Activated naive CD4-positive, alpha-beta T cell treated with anti-CD3 and anti-CD28 coated beads, Interleukin-2, amount 10 ng/mL, durations not matched to agents 7 days and 5 days (primary cell): ENCODE measurements around the gene PCYT1A.
"Not testable (repeated sequence)": the region's sequence is repeated elsewhere in the genome, so short reads cannot be mapped to it uniquely, and the experiment has no call there.

Experiments
- CTCF ChIA-PET: fragments of 350-600 bp; sonication (Branson Sonifier 250); formaldehyde crosslinking; loops from one replicate; lab custom pipeline; 2021; ENCODE audit warnings: antibody characterized with exemption; lab: Charles Lee
- DNase-seq: peaks from one replicate; pipeline ENCODE4 v3.0.0-alpha.2; 2020
- H3K27ac Mint-ChIP-seq: one replicate; pipeline ENCODE4 v1.8.0; 2021; ENCODE audit warnings: mild to moderate bottlenecking, moderate library complexity, mixed read lengths
- H3K27me3 Mint-ChIP-seq: one replicate; pipeline ENCODE4 v1.8.0; 2021; ENCODE audit warnings: mild to moderate bottlenecking, mixed read lengths
- H3K36me3 Mint-ChIP-seq: one replicate; pipeline ENCODE4 v1.8.0; 2021; ENCODE audit warnings: mixed read lengths
- H3K4me1 Mint-ChIP-seq: one replicate; pipeline ENCODE4 v1.8.0; 2021; ENCODE audit warnings: mixed read lengths
- H3K4me3 Mint-ChIP-seq: one replicate; pipeline ENCODE4 v1.8.0; 2021; ENCODE audit warnings: mild to moderate bottlenecking, moderate library complexity, mixed read lengths
- H3K9me3 Mint-ChIP-seq: one replicate; pipeline ENCODE4 v1.8.0; 2021; ENCODE audit warnings: mixed read lengths

Gene PCYT1A

DNA sequence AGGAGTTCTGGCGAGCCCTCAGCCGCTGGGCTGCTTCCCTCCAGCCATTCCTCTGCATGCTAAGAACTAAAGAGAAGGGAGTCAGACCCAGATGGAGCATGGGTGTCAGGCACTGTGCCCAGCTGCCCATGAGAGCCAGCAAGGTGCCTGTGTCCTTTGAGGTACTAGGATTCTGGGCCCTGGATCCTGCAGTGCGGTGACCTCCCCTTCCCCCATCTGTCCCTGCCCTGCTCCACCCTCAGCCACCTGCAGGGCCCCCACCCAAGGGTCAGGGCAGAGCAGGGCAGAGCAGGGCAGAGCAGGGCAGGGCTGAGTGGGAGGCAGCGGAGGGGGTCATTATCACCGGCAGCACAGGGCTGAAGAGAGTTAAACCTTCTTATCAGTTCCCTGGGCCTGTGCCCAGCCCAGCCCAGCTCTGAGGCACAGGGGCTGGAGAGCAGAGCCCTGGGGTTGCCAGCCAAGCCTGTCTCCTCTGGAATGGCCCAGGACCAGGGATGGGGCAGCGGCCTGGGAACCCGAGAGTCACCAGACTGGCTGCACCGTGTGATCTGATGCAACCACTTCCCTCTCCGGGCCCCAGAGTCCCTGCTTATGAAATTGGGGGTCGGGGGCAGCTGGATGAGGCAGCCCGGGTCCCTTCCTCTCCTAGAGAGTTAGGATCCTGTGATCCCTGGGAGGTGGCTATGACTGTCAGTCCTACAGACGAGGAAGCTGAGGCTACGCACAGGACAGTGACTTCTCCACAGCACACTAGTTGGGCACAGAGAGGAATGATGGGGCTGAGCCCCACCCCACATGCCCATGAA lies 93.6 kb downstream of the PCYT1A start:
- Mint-ChIP-seq H3K4me3 (no peak overlapping the region), H3K4me1 (peaks cover 54% of the 10 kb centered on the region), H3K9me3 (no peaks in the 10 kb centered on the region), H3K36me3 (no peaks in the 10 kb centered on the region), H3K27ac (peak overlapping the region; percentile 92), H3K27me3 (no peaks in the 10 kb centered on the region)
- CTCF ChIA-PET = interaction anchor here (1.0 to 15.6 kb wide), 6 partner anchors 13 to 122 kb away, joined by 4 to 293 read pairs (median 5); no protein-coding TSS in a partner anchor
- DNase-seq = no peak

DNA sequence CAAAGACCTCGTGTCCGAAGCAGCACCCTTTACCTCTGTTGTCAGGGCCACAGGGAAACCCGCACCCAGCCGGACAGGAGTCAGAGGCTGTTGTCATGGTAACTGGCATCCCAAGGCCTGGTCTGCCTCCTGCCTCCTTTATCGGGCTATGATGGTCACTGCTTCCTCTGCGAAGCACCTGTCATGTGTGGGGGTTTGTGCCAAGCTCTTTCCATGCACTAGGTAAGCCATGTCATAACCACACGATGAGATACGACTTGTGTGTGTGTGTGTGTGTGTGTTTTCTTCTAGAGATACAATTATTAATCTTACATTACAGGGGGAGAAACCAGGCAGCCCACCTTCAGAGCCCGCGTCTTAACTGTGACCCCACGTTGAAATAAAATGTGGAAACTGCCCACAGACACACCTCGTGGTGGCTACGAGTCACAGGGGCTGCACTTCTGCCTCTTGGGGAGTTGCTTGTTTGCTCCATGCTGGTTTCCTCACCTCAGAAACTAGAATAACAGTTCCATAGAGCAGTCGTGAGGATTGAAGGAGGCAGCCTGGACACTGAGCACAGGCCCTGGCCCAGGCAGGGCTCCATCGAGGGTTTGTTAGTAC lies 94.3 kb downstream of the PCYT1A start:
- H3K4me3 Mint-ChIP-seq = no peak overlapping the region
- CTCF ChIA-PET = interaction anchor here (1.0 to 15.6 kb wide), 3 partner anchors 12 to 121 kb away, joined by 5 to 293 read pairs (median 5); no protein-coding TSS in a partner anchor
- no peaks in the 10 kb centered on the region for H3K9me3 Mint-ChIP-seq
- DNase-seq = no peak
- H3K27ac Mint-ChIP-seq = peak overlapping the region; percentile 92
- H3K27me3 Mint-ChIP-seq = no peaks in the 10 kb centered on the region
- peaks cover 56% of the 10 kb centered on the region for H3K4me1 Mint-ChIP-seq
- H3K36me3 Mint-ChIP-seq = no peaks in the 10 kb centered on the region

DNA sequence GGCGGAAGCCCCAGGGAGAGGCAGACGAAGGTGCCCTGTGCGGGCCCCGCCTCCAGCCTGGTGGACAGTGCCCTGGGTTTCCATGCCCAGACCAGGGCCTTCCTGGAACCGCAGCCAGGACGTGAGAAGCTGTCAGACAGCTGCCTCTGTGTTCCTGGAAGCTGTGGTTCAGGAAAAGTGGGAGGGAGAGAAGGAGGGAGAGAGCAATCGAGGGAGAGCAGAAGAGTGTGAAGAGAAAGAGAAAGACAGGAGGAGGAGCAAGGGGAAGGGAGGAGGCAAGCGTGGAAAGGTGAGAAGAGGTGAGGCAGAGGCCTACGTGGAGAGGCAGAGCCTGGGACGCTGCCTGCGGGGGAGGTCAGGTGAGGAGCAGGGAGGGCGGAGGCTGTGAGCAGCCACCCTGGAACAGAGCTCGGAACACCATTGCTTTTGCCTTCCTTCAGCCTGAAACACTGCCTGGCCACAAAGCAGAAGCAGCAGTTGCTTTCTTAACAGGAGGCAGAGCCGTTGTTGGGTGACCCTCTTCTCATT lies 94.9 kb downstream of the PCYT1A start:
- H3K4me1 Mint-ChIP-seq = peaks cover 58% of the 10 kb centered on the region
- no peaks in the 10 kb centered on the region for H3K9me3 Mint-ChIP-seq
- DNase-seq = no peak
- H3K4me3 Mint-ChIP-seq = no peak overlapping the region
- H3K36me3 Mint-ChIP-seq = no peaks in the 10 kb centered on the region
- CTCF ChIA-PET = interaction anchor here (1.0 to 15.6 kb wide), 3 partner anchors 11 to 120 kb away, joined by 8 to 293 read pairs (median 13); no protein-coding TSS in a partner anchor
- H3K27ac Mint-ChIP-seq = peak overlapping the region; percentile 92
- H3K27me3 Mint-ChIP-seq = no peaks in the 10 kb centered on the region

DNA sequence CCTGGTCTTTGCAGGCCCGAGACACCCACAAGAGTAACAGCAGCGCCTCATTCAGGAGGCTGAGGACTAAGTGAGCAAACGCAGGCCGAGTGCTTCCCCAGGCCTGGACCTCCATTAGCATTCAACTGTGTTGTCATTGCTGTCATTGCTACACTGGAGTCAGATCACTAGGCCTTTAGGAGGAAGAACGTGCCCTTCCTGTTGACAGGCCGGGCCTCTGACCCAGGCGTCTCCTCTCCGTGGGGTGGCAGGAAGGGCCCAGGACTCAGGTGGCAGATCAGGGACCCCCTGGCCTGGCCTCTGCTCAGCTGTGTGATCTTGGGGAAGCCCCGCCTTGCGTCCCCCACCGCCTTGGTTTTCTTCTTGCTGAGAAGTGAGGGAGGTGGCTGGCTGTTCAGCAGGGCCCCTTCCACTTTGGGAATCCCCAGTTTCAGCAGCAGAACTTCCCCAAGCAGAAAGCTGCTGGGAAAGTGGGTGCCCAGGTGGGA lies 95.4 kb downstream of the PCYT1A start:
- Mint-ChIP-seq H3K27ac (peak overlapping the region; percentile 92), H3K9me3 (no peaks in the 10 kb centered on the region), H3K4me3 (no peak overlapping the region), H3K36me3 (no peaks in the 10 kb centered on the region), H3K4me1 (peaks cover 60% of the 10 kb centered on the region), H3K27me3 (no peaks in the 10 kb centered on the region)
- peak; percentile 57 for DNase-seq
- CTCF ChIA-PET = interaction anchor here (1.0 to 15.6 kb wide), 3 partner anchors 10 to 120 kb away, joined by 8 to 293 read pairs (median 13); no protein-coding TSS in a partner anchor

DNA sequence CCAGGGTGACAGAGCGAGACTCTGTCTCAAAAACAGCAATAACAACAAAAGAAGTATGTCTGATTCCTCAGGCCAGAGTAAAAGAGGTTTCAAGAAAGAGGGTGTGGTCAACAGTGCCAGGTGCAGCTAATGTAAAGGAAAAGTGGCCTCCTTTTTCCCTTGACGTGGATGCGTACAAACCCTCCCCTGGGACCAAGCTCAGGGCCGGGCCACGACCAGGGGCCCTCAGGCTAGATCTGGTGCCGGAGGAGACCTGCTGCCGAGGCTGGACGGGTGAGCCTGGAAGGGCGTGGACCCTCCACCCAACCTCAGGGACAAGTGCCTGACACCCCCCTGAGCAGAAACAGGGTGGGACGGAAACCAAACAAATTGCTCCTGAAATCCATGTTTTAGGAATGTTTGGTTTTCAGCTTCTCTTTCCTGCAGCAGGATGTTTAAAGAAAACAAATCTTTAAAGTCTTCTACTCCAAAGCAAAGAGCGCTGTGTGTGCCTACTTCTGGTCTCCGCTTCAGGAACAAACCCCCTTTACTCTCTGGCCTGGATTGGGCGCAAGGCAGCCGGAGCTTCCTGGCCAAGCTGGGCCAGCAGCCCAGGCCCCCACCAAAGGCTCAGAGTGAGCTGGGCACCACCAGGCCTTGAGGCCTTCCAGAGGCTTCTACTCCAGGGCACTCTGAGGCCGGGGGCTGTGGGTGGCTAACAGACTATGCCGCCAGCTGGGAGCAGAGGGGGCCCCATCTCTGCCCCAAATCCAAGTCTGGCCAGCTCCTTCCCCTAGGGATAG lies 97.8 kb downstream of the PCYT1A start:
- DNase-seq = no peak
- CTCF ChIA-PET = interaction anchor here (1.3 kb wide), 1 partner anchor 116 kb away, joined by 10 read pairs; no protein-coding TSS in a partner anchor

DNA sequence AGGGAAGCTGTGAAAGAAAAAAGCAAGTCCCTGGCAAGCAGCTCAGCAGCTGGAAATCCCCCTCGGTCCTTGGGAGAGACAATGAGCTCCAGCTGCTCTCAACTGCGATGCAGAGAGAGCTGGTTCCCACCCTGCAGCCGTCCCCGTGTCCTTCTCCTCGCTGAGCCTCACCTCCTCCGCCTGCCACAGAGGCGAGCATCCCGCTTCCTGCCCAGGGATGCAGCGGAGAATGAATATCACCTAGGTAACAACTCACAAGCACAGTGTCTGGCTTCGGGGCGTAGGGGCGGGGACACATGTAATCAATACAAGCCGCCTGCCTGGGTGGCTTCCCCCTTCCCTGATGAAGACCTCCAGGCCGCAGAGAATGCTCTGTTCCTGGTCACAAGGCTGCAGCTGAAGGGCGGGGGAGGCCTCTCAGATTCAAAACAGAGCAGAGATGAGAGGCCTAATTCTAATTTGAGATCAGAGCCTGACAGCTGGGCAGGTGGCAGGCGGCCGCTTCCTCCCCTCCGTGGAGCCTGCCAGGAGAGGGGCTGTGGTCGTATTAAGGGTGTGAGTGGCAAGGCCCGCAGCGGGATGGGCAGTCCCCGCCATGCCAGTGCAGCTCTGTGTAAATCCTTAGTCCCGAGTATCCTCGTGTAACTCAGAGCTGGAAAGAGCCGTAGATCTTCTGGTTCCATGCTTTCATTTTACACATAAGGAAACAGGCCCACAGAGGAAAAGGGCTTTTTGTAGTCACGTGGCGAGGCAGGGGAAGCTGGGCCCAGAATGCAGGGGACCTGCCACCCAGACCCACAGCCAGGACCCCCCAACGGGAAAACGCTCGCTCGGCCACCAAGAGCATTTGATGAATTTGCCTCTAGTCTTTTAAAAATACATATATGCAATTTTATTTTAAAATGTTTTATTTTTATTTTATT lies 100.6 kb downstream of the PCYT1A start:
- DNase-seq = no peak
- H3K9me3 Mint-ChIP-seq = no peaks in the 10 kb centered on the region
- H3K27ac Mint-ChIP-seq = peak overlapping the region; percentile 81
- no peaks in the 10 kb centered on the region for H3K27me3 Mint-ChIP-seq
- CTCF ChIA-PET = interaction anchor here (0.8 to 1.0 kb wide), 3 partner anchors 16 to 114 kb away, joined by 3 to 6 read pairs (median 3); no protein-coding TSS in a partner anchor
- H3K4me1 Mint-ChIP-seq = peaks cover 53% of the 10 kb centered on the region
- H3K4me3 Mint-ChIP-seq = peak overlapping the region; percentile 7
- no peaks in the 10 kb centered on the region for H3K36me3 Mint-ChIP-seq

More for the DNA sequence above, 97.8 kb downstream of the PCYT1A start:
- H3K36me3 Mint-ChIP-seq = no peaks in the 10 kb centered on the region
- H3K4me3 Mint-ChIP-seq = no peak overlapping the region
- no peaks in the 10 kb centered on the region for H3K27me3 Mint-ChIP-seq
- peaks cover 52% of the 10 kb centered on the region for H3K4me1 Mint-ChIP-seq
- H3K27ac Mint-ChIP-seq = no peak overlapping the region
- H3K9me3 Mint-ChIP-seq = no peaks in the 10 kb centered on the region

DNA sequence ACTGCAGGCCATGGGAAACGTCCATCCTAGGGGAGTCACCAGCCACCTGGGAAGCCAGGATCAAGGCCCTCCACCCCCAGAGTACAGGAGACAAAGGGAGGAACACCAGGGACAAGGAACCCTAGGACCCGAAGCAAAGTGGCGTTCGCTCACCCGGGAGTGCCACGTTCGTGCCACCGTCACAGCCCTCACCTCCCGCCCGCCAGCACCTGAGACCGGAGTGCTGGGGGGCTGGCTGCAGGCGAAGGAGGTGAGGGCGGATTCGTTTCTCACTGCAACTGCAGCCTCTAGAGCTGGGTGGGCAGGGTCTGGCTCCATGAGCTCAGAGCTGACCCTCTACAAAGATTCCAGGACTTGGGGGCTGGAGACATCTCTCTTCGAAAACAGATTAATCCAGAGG lies 102.6 kb downstream of the PCYT1A start:
- H3K27me3 Mint-ChIP-seq = no peaks in the 10 kb centered on the region
- H3K27ac Mint-ChIP-seq = no peak overlapping the region

DNA sequence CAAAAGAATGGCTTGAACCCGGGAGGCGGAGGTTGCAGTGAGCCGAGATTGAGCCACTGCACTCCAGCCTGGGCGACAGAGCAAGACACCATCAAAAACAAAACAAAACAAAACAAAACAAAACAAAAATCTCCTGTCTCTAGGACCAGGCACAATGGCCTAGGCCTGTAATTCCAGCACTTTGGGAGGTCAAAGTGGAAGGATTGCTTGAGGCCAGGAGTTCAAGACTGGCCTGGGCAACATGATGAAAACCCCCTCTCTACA lies 103.4 kb downstream of the PCYT1A start:
- H3K9me3 Mint-ChIP-seq, CTCF ChIA-PET, H3K27me3 Mint-ChIP-seq, H3K4me3 Mint-ChIP-seq, H3K36me3 Mint-ChIP-seq, H3K27ac Mint-ChIP-seq, DNase-seq: not testable (repeated sequence)
- peaks cover 68% of the 10 kb centered on the region for H3K4me1 Mint-ChIP-seq

More for the DNA sequence above, 102.6 kb downstream of the PCYT1A start:
- DNase-seq = no peak
- CTCF ChIA-PET = no interaction called here
- H3K4me1 Mint-ChIP-seq = peaks cover 64% of the 10 kb centered on the region
- H3K9me3 Mint-ChIP-seq = no peaks in the 10 kb centered on the region
- no peaks in the 10 kb centered on the region for H3K36me3 Mint-ChIP-seq
- H3K4me3 Mint-ChIP-seq = no peak overlapping the region

DNA sequence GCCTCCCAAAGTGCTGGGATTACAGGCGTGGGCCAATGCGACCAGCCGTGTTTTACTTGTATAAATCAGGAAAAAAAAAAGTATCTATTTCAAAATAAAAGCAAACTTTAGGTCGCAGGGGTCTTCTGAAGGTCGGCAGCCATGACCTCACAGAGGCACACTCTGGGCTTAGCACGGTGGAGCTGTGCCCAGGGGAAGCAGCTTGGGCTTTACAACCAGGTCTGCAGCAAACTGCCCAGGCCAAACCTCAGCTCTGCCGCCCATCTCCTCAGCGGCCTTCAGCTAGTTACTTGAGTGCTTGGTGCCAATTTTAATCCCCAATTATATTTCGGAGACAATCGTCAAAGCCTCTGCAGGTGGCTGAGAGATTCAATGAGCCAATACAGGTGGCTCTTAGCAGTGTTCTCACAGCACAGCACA lies 106.4 kb downstream of the PCYT1A start:
- no peak for DNase-seq
- Mint-ChIP-seq H3K4me1 (peaks cover 65% of the 10 kb centered on the region), H3K36me3 (peaks cover 3% of the 10 kb centered on the region), H3K9me3 (no peaks in the 10 kb centered on the region), H3K27me3 (no peaks in the 10 kb centered on the region), H3K4me3 (no peak overlapping the region), H3K27ac (peak overlapping the region; percentile 98)
- CTCF ChIA-PET = interaction anchor here (1.0 to 2.2 kb wide), 7 partner anchors 11 to 108 kb away, joined by 3 to 11 read pairs (median 4); no protein-coding TSS in a partner anchor

DNA sequence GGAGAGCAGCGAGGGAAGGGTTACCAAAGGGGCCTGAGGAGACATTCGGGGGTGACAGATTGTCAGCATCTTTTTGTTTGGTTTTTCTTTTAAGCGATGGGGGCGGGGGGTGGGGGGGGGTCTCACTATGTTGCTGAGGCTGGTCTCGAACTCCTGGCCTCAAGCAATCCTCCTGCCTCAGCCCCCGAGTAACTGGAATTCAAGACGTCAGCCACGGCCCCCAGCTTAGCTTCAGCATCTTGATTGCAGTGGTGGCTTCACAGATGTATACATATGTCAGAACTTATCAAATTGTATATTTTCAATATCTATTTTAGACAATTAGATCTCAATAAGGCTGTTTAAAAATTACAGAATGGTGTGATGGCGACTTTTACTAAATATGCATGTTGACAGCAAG lies 107.2 kb downstream of the PCYT1A start:
- Mint-ChIP-seq H3K4me3 (peak overlapping the region; percentile 56), H3K4me1 (peaks cover 65% of the 10 kb centered on the region), H3K9me3 (no peaks in the 10 kb centered on the region), H3K36me3 (peaks cover 3% of the 10 kb centered on the region), H3K27ac (peak overlapping the region; percentile 98), H3K27me3 (no peaks in the 10 kb centered on the region)
- DNase-seq = no peak
- CTCF ChIA-PET = interaction anchor here (1.1 to 1.8 kb wide), 12 partner anchors 11 to 109 kb away, joined by 3 to 13 read pairs (median 4); no protein-coding TSS in a partner anchor
